Measurements from ENCODE around the gene POPDC2.
A peak's percentile ranks its signal among the peaks of the same experiment; 100 is the strongest.

The POPDC2 gene

GRCh38 chr3:119628390-119628789, 32.0 kb downstream of the POPDC2 start:
- peak overlapping the region; percentile 37 for H3K4me3 ChIP-seq (ENCODE audit: low read depth, low read length)
- TF ChIP-seq CTCF (IDR thresholded peaks at IDR 0.05; ENCODE audit: insufficient read depth, low read depth, low read length, missing control alignments) = no peak
- DNase-seq (ENCODE audit: low read depth) = peak; percentile 81

- TF ChIP-seq CTCF (IDR thresholded peaks at IDR 0.05; ENCODE audit: insufficient read depth, low read depth, low read length, missing control alignments) = no peak
- peak; percentile 66 for DNase-seq (ENCODE audit: low read depth)
- peak overlapping the region; percentile 37 for H3K4me3 ChIP-seq (ENCODE audit: low read depth, low read length)
Measured at GRCh38 chr3:119627461-119627860, 32.9 kb downstream of the POPDC2 start.

- no peak for DNase-seq (ENCODE audit: low read depth)
- no peak for TF ChIP-seq CTCF (IDR thresholded peaks at IDR 0.05; ENCODE audit: insufficient read depth, low read depth, low read length, missing control alignments)
- no peak overlapping the region for H3K4me3 ChIP-seq (ENCODE audit: low read depth, low read length)
Measured at GRCh38 chr3:119626196-119626595, 34.2 kb downstream of the POPDC2 start.

GRCh38 chr3:119625451-119626153, 34.8 kb downstream of the POPDC2 start:
- DNase-seq (ENCODE audit: low read depth) = no peak
- TF ChIP-seq CTCF (IDR thresholded peaks at IDR 0.05; ENCODE audit: insufficient read depth, low read depth, low read length, missing control alignments) = no peak

GRCh38 chr3:119624002-119624720, 36.2 kb downstream of the POPDC2 start:
- DNase-seq (ENCODE audit: low read depth) = peak; percentile 61
- no peak overlapping the region for H3K4me3 ChIP-seq (ENCODE audit: low read depth, low read length)
- TF ChIP-seq CTCF (IDR thresholded peaks at IDR 0.05; ENCODE audit: insufficient read depth, low read depth, low read length, missing control alignments) = no peak

More at GRCh38 chr3:119625451-119626153, 34.8 kb downstream of the POPDC2 start:
- no peak overlapping the region for H3K4me3 ChIP-seq (ENCODE audit: low read depth, low read length)

- DNase-seq (ENCODE audit: low read depth) = no peak
- H3K4me3 ChIP-seq (ENCODE audit: low read depth, low read length) = no peak overlapping the region
- TF ChIP-seq CTCF (IDR thresholded peaks at IDR 0.05; ENCODE audit: insufficient read depth, low read depth, low read length, missing control alignments) = no peak
Measured at GRCh38 chr3:119620899-119621298, 39.5 kb downstream of the POPDC2 start.
